Mesenchymal stem cell (in vitro differentiated cells and primary cell): ENCODE data around the gene C14orf132.

Experiments
- DNase-seq: peaks from one replicate; pipeline ENCODE4 v3.0.0-alpha.2; 2013
- H2AFZ ChIP-seq: one replicate; pipeline ENCODE4 v1.6.1; 2013; ENCODE audit warnings: low read depth, mild to moderate bottlenecking, control low read depth, inconsistent platforms, low read length, moderate library complexity
- H2AK5ac ChIP-seq: 2 replicates; pipeline ENCODE4 v1.6.1; 2013; ENCODE audit warnings: low read length, moderate library complexity, mild to moderate bottlenecking, inconsistent platforms; ENCODE audit not compliant: severe bottlenecking
- H2BK120ac ChIP-seq: one replicate; pipeline ENCODE4 v1.6.1; 2013; ENCODE audit warnings: low read depth, mild to moderate bottlenecking, inconsistent platforms, low read length, moderate library complexity
- H2BK12ac ChIP-seq, 2 experiments: one replicate each; pipeline ENCODE4 v1.6.1; 2013; ENCODE audit warnings: inconsistent platforms in 2 of 2, low read length in 2 of 2, mild to moderate bottlenecking in 2 of 2, moderate library complexity in 2 of 2, control low read depth in 1 of 2
- H2BK15ac ChIP-seq: one replicate; pipeline ENCODE4 v1.6.1; 2013; ENCODE audit warnings: mild to moderate bottlenecking, low read depth, inconsistent platforms; ENCODE audit not compliant: poor library complexity, severe bottlenecking
- H2BK5ac ChIP-seq: 2 replicates; pipeline ENCODE4 v1.6.1; 2013; ENCODE audit warnings: low read depth, mild to moderate bottlenecking, low read length, control low read depth, inconsistent platforms; ENCODE audit not compliant: poor library complexity, severe bottlenecking
- H3K14ac ChIP-seq, 2 experiments: one replicate each; pipeline ENCODE4 v1.6.1; 2013; ENCODE audit warnings: inconsistent platforms in 2 of 2, low read length in 2 of 2, control low read depth in 1 of 2, mild to moderate bottlenecking in 1 of 2, moderate library complexity in 1 of 2
- H3K18ac ChIP-seq, 2 experiments: one replicate each; pipeline ENCODE4 v1.6.1; 2013; ENCODE audit warnings: inconsistent platforms in 2 of 2, low read length in 2 of 2, control low read depth in 1 of 2, low read depth in 1 of 2, mild to moderate bottlenecking in 1 of 2
- H3K23ac ChIP-seq, 2 experiments: one replicate each; pipeline ENCODE4 v1.6.1; 2013; ENCODE audit warnings: inconsistent platforms in 2 of 2, low read length in 2 of 2, mild to moderate bottlenecking in 2 of 2, moderate library complexity in 2 of 2, control low read depth in 1 of 2
- H3K27ac ChIP-seq: 2 replicates; pipeline ENCODE4 v1.5.1; 2013; ENCODE audit warnings: mild to moderate bottlenecking, moderate library complexity, low read length, control low read depth, inconsistent platforms; ENCODE audit not compliant: poor library complexity, severe bottlenecking
- H3K27me3 ChIP-seq, 2 experiments: 2 replicates each; pipeline versions ENCODE4 v1.6.1 to v1.7.0; 2013; ENCODE audit warnings: low read length in 2 of 2, mild to moderate bottlenecking in 2 of 2, moderate library complexity in 2 of 2, control low read depth in 1 of 2, inconsistent platforms in 1 of 2; ENCODE audit not compliant: control insufficient read depth in 1 of 2, insufficient read depth in 1 of 2
- H3K36me3 ChIP-seq, 2 experiments: 2 replicates each; pipeline versions ENCODE4 v1.6.1 to v1.7.0; 2013; ENCODE audit warnings: low read length in 2 of 2, control low read depth in 1 of 2, inconsistent platforms in 1 of 2, low read depth in 1 of 2, mild to moderate bottlenecking in 1 of 2; ENCODE audit not compliant: insufficient read depth in 2 of 2, control insufficient read depth in 1 of 2
- H3K4ac ChIP-seq, 2 experiments: one replicate each; pipeline ENCODE4 v1.6.1; 2013; ENCODE audit warnings: inconsistent platforms in 2 of 2, low read length in 2 of 2, mild to moderate bottlenecking in 2 of 2, moderate library complexity in 2 of 2, control low read depth in 1 of 2, low read depth in 1 of 2
- H3K4me1 ChIP-seq: 2 replicates; pipeline ENCODE4 v1.6.1; 2013; ENCODE audit warnings: low read depth, low read length, control low read depth; ENCODE audit not compliant: control insufficient read depth, insufficient read depth
- H3K4me2 ChIP-seq: 2 replicates; pipeline ENCODE4 v1.6.1; 2013; ENCODE audit warnings: low read length, mild to moderate bottlenecking, inconsistent platforms; ENCODE audit not compliant: poor library complexity, severe bottlenecking
- H3K4me3 ChIP-seq, 2 experiments: 2 replicates each; pipeline versions ENCODE4 v1.5.1 to v1.7.0; 2013; ENCODE audit warnings: low read length in 2 of 2, mild to moderate bottlenecking in 2 of 2, control low read depth in 1 of 2, low read depth in 1 of 2; ENCODE audit not compliant: insufficient read depth in 1 of 2
- H3K79me1 ChIP-seq: replicated peaks from 2 replicates; pipeline ENCODE4 v1.6.1; 2013; ENCODE audit warnings: mild to moderate bottlenecking, control low read depth, low read length, inconsistent platforms; ENCODE audit not compliant: poor library complexity, severe bottlenecking
- H3K9ac ChIP-seq: 2 replicates; pipeline ENCODE4 v1.7.0; 2013; ENCODE audit warnings: mild to moderate bottlenecking, low read length, moderate library complexity
- H3K9me3 ChIP-seq: 2 replicates; pipeline ENCODE4 v1.7.0; 2013; ENCODE audit warnings: mild to moderate bottlenecking, low read length; ENCODE audit not compliant: control insufficient read depth
- H4K8ac ChIP-seq: one replicate; pipeline ENCODE4 v1.6.1; 2013; ENCODE audit warnings: inconsistent platforms, mild to moderate bottlenecking, low read length, moderate library complexity
- H4K91ac ChIP-seq: one replicate; pipeline ENCODE4 v1.6.1; 2013; ENCODE audit warnings: mild to moderate bottlenecking, low read length, inconsistent platforms
- WGBS: methylation state at CpG from one replicate; pipeline ENCODE4 v1.1.7; 2013; ENCODE audit warnings: mixed read lengths; 5-methylcytosine and 5-hydroxymethylcytosine counted together

C14orf132 gene

DNA sequence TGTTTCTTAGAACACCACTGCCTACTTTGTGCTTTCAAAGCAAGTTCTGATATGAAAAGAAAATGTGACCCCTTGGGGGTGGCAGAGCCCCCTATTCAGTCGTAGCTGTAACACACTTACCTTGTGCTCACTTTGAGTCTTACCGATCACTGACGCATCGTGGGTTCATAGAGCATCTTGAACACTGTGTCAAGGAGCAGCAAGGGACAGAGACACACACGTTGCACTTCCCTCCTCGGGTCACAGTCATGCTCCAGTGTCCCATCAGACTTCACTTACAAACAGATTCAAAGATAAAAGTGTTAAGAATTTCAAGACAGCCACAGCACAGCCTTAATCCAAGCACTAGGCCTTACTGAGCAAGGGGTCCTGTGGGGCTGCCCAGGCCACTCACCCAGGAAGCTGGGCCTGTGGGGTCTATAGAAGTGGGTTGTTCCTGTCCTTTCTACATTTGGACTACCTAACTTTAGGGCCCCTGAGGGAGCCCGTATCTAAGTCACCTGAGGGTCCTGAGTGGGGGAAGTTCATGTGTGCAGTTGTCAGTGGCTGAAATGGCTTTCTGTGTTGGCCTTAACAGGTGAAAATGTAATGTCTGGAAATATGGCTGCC lies 90.1 kb downstream of the C14orf132 start:
- Histone ChIP-seq H3K9ac (no peak overlapping the region), H4K91ac (no peak overlapping the region), H2AK5ac (no peak overlapping the region), H4K8ac (no peak overlapping the region), H3K9me3 (no peaks in the 10 kb centered on the region), H3K14ac (no peak overlapping the region), H3K27me3 (peaks cover 0 to 3% of the 10 kb centered on the region in 2 experiments), H3K79me1 (no peaks in the 10 kb centered on the region), H2AFZ (no peak overlapping the region), H2BK12ac (no peak overlapping the region), H2BK15ac (no peak overlapping the region), H2BK120ac (no peak overlapping the region), H3K4ac (no peak overlapping the region), H3K23ac (no peak overlapping the region), H3K4me3 (no peak overlapping the region), H3K4me2 (no peak overlapping the region), H3K27ac (no peak overlapping the region), H3K18ac (no peak overlapping the region), H3K4me1 (no peaks in the 10 kb centered on the region), H2BK5ac (no peak overlapping the region), H3K36me3 (no peaks in the 10 kb centered on the region)
- no peak for DNase-seq
- 88% methylated on average over 7 of the region's 7 CpGs for WGBS

DNA sequence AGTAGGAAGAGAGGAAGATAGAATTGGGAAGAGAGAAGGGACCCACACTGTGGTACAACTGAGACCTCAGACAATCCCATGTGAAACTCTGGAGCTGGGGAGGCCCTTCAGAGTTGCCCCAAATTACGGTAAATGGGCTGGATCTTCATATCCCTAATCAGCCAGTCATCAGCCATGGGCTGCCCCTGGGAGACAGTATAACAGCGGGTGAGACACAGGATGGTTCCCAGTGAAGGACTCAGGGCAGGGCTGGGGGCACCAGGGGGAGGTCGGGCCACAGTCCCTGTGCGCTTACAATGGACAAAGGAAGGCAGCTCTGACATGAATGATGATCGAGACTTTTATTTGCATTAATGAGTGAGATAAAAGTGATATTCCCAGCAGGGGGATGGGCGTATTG lies 91.2 kb downstream of the C14orf132 start:
- no peak overlapping the region for H2BK15ac ChIP-seq
- no peak overlapping the region for H2AFZ ChIP-seq
- no peak overlapping the region for H3K14ac ChIP-seq
- H2AK5ac ChIP-seq = no peak overlapping the region
- H3K18ac ChIP-seq = no peak overlapping the region
- no peak overlapping the region for H2BK5ac ChIP-seq
- H3K36me3 ChIP-seq = no peaks in the 10 kb centered on the region
- no peak overlapping the region for H4K91ac ChIP-seq
- H3K27me3 ChIP-seq = peaks cover 0 to 3% of the 10 kb centered on the region in 2 experiments
- H2BK12ac ChIP-seq = no peak overlapping the region
- H3K4me2 ChIP-seq = no peak overlapping the region
- no peak for DNase-seq
- H3K9me3 ChIP-seq = no peaks in the 10 kb centered on the region
- H3K23ac ChIP-seq = no peak overlapping the region
- no peak overlapping the region for H2BK120ac ChIP-seq
- H3K9ac ChIP-seq = no peak overlapping the region
- H3K27ac ChIP-seq = no peak overlapping the region
- H3K4me3 ChIP-seq = no peak overlapping the region
- WGBS = 89% methylated on average over 4 of the region's 6 CpGs
- H3K4ac ChIP-seq = no peak overlapping the region
- no peak overlapping the region for H4K8ac ChIP-seq
- no peaks in the 10 kb centered on the region for H3K79me1 ChIP-seq
- H3K4me1 ChIP-seq = no peaks in the 10 kb centered on the region

DNA sequence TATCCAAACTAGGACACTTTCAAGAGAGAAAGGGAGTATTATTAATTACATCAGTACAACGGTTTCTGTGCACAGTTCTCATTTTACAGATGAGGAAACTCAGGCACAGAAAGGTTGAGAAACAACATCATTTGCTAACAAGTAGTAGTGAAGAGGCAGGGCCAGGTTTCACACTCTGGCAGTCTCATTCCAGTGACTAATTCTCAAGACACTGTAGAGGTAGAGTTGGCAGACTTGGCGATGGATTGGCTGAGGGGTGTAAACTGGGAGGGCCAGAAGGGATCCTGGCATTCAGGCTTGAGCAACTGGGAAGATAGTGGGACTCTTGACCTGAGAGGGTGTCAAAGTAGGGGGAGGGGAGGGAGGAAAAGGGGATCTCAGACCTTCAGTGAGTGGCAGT lies 91.7 kb downstream of the C14orf132 start:
- Histone ChIP-seq H3K4me2 (no peak overlapping the region), H3K9me3 (no peaks in the 10 kb centered on the region), H3K9ac (no peak overlapping the region), H3K27me3 (peaks cover 0 to 3% of the 10 kb centered on the region in 2 experiments), H3K36me3 (no peaks in the 10 kb centered on the region), H2BK5ac (no peak overlapping the region), H3K27ac (no peak overlapping the region), H2BK120ac (no peak overlapping the region), H2BK15ac (no peak overlapping the region), H4K8ac (no peak overlapping the region), H3K14ac (no peak overlapping the region), H3K79me1 (no peaks in the 10 kb centered on the region), H2AK5ac (no peak overlapping the region), H3K23ac (no peak overlapping the region), H3K4ac (no peak overlapping the region), H3K4me1 (no peaks in the 10 kb centered on the region), H3K18ac (no peak overlapping the region), H2AFZ (no peak overlapping the region), H2BK12ac (no peak overlapping the region), H4K91ac (no peak overlapping the region), H3K4me3 (no peak overlapping the region)
- DNase-seq = peak; percentile 48
- 81% methylated on average over 2 of the region's 2 CpGs for WGBS

DNA sequence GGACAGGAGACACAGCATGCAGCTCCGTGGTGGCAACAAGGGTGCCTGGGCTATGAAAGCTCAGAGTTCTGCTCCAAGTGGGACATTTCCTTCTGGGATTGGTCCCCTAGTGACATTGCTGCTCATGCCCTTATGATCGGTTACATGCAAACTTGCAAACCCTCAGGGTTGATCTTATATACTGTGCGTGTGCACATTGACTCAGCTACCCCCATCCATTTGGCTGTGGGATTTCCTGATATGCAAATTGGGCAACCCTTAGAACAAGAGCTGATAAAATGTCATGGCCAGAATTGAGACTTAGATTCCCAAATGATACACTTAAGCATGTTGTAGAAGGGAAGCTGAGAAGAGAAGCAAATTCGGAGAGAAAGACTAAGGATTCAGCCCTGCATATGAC lies 92.7 kb downstream of the C14orf132 start:
- H3K9ac ChIP-seq = no peak overlapping the region
- H3K79me1 ChIP-seq = no peaks in the 10 kb centered on the region
- H2BK120ac ChIP-seq = no peak overlapping the region
- H2BK12ac ChIP-seq = no peak overlapping the region
- no peak overlapping the region for H3K14ac ChIP-seq
- H4K8ac ChIP-seq = no peak overlapping the region
- no peaks in the 10 kb centered on the region for H3K9me3 ChIP-seq
- H4K91ac ChIP-seq = no peak overlapping the region
- no peaks in the 10 kb centered on the region for H3K36me3 ChIP-seq
- H2AFZ ChIP-seq = no peak overlapping the region
- H2BK5ac ChIP-seq = no peak overlapping the region
- H2BK15ac ChIP-seq = no peak overlapping the region
- 81% methylated on average over 4 of the region's 4 CpGs for WGBS
- no peak overlapping the region for H3K23ac ChIP-seq
- peak overlapping the region in 1 of 2 experiments; percentile 4 for H3K18ac ChIP-seq
- no peak overlapping the region for H3K4me2 ChIP-seq
- no peak for DNase-seq
- no peak overlapping the region for H2AK5ac ChIP-seq
- H3K4me3 ChIP-seq = no peak overlapping the region
- no peaks in the 10 kb centered on the region for H3K4me1 ChIP-seq
- H3K4ac ChIP-seq = no peak overlapping the region
- H3K27ac ChIP-seq = no peak overlapping the region
- H3K27me3 ChIP-seq = peaks cover 0 to 3% of the 10 kb centered on the region in 2 experiments
